Measurements from ENCODE around the gene ZFPM1. TPM values are rescaled to one million over a fixed set of nuclear protein-coding genes. Genes with fewer than 3 reads are reported as not detected.

ZFPM1 gene
- total RNA-seq = 2.3 and 4.4 TPM in 2 replicates

DNA sequence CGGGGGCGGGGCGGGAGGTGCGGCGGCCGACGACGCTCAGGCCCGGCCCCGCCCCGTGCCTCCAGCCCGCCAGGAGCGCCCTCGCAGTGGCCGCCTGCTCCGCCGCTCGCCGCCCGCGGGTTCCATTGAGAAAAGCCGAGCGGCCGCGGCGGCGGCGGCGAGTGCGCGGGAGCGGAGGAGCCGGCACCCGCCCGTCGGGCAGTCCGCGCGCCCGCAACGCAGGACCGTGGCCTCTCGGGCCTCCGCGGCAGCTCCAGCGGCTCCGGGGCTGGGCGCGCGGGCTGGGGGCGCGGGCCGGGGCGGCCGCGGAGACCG lies at the start of gene ZFPM1:
Gene ZFPM1, plus strand, starts transcription at position 64 of the 315 bp plus-strand sequence. CDS start 359 bp downstream, outside the sequence.

DNA sequence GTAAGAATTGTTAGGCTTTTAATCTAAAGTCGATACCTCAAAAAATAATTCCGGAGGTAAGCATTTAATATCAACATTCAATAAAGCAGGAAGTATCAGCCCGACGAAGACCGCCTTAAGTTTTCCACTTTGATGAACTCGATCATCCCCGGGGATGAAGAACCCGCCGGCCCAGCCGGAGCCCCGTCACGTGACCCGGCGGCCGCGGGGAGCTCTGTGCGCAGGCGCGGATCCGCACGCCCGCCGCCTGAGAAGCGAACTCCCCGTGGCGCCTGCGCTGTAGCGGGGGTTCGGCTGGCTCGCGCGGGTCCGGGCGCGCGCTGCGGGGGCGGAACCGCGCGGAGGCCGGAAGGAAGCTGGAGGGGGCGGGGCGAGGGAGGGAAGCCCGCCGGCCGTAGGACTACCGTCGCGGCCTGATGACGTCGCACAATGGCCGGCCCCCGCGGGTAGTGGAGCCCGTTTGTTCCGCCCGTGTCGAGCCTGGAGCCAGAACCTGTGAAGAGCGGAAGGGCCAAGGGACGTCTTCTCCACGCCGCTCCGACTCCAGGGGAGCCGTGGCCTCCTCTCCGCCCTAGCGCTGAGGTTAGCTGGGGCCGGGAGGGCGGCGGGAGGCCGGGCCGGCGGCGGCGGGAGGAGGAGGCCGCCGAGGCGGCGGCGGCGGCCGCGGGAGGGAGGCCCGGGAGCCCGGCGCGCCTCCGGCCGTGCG lies 117.1 kb downstream of the ZFPM1 start, which contains the start of gene ZC3H18:
Gene ZC3H18, plus strand, starts transcription at position 419 of the 706 bp plus-strand sequence. CDS start 6,721 bp downstream, outside the sequence.

Small RNAs within 50 kb of the gene (small RNA-seq; reads per million reads assigned to genes)
- 0.10 reads per million for gene MIR5189 (ENCODE audit: low replicate concordance)

Other genes starting within 250 kb of the ZFPM1 start
- gene ZNF469, start 70.3 kb upstream of the ZFPM1 start, total RNA-seq = 4.4 and 8.9 TPM in 2 replicates
- gene ZC3H18, start 117.1 kb downstream of the ZFPM1 start, total RNA-seq = 17.2 and 19.3 TPM in 2 replicates
- gene IL17C, start 185.3 kb downstream of the ZFPM1 start, total RNA-seq = 0.44 TPM in 1 of 2 replicates, not detected in the other
- gene CYBA, start 197.8 kb downstream of the ZFPM1 start, total RNA-seq = 136 and 240 TPM in 2 replicates
- 67.6 and 232 TPM in 2 replicates for gene MVD, start 209.8 kb downstream of the ZFPM1 start, total RNA-seq
- gene SNAI3, start 233.2 kb downstream of the ZFPM1 start, total RNA-seq = 0.22 TPM in 1 of 2 replicates, not detected in the other

Measured in placental pericyte (primary cell).